NCI-H69 (cell line): Measurements from ENCODE around the gene ATP6V1C2.

ENCODE experiments used
- DNase-seq: peaks from one replicate; lab custom pipeline; 2025; lab: John Stamatoyannopoulos, UW

The ATP6V1C2 gene

DNA sequence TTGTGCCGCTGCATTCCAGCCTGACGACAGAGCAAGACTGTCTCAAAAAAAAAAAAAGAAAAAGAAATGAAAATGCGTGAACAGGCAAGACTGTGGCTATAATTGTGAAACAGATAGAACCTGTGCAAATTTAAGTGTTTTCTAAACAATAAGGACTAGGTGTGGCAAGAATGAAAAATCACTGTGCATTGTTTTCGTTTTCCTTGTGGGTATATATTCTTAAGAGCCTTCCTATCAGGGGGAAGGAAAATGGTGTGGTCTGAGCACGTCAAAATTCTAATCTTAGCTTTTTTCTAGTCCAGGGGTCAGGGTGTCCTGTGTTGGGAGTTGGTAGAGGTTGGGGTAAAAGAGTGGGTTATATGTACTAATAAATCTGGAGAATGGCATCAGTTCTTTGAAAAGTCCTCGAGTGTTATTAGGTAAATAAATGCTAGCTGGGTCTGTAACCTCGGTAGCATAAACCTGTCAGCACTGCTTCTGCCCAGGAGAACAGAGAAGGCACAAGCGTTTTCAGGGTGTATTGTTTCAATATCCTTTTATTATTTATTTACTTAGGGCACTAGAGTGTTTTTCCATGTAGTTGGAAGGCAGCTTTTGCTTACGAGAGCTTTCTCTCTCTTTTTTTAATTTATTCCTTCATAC is 11.6 kb downstream of the ATP6V1C2 start:
- no peak for DNase-seq

DNA sequence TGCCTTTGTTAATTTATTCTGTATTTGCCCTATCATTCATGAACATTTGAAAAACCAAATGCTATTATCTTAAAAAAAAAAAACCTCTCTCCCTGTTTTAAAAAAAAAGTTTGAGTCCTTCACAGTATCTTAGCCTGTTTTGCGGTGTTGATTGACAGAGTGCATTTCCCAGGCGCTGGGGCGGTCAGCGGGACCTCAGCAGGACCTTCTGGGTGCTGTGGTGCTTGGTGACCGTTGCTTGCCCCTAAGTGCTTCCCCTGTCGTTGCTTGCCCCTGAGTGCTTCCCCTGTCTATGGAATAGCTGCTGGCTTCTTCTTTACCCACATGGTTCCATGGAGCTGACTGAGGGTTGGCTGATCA is 12.1 kb downstream of the ATP6V1C2 start:
- DNase-seq = no peak

DNA sequence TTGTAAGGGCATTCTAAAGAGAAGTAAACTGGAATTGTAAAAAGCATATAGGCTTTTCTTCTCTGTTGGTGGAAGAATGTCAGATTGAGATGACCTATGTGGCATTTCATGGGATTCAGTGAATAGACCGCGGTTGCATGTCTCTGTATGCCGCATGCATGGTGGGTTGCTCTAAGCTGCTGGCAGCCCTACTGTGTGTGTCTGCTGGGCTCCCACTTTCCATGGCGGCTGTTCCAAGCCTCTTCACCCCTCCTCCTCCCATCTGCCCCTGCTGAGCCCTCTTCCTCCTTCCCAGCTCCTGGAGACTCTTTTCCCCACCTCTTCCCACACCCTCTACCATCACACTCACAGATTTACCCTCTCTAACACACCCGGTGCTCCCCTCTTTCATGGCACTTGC is 12.6 kb downstream of the ATP6V1C2 start:
- no peak for DNase-seq

DNA sequence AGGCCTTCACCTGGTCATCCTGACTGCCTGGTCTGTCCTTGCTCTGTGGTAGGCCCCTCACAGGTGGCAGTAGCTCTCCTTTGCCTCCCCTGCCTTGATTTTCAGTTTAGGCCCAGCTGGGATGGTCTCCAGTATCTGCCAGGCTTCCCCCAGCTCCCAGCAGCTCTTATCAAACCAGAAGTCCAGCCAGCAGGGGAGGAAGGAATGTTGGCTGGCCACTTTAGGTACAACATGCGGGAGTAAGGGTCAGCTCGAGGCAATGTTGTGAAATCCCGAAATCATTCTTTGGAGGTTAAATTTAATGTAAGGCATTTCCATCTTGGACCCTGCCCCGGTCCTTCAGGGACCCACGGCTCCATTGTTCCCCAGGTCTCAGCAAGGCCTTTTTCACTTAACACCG is 16.8 kb downstream of the ATP6V1C2 start:
- no peak for DNase-seq

DNA sequence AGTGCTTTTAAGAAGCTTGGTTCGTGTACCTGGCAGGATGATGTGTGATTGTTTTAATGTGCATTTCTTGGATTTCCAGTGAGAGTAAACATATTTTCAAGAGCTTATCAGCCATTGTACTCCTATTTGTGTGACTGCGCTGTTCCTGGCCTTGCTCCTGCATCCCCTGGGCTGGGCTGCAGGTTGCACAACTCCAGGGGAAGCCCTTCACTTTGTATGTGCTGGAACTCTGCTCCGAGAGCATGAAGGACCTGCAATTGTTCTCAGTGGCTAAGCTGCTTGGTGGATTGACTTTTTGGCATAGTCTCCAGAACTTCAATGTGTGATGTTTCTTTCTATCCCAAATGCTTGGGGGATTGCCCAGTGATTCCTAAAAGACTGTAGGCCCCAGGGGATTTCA is 18.8 kb downstream of the ATP6V1C2 start:
- DNase-seq = no peak

DNA sequence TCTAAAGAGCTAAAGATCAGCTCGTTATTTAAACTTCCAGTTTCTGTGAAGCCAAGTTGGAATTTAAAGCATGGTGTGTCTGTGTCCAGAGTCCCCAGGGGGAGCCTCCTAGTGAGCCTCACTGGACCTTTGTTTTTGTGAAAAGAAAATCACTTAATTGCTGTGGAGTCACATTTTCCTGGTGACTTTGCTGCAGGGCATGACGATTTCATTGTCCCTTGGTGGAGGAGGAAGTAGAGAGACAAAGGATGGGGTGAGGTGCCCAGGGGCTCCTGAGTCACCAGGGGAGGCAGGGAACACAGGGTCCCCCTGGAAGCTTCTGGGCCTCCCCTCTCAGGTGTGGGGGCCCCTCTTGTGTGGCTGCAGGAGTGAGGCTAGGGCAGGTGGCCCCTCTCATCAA is 19.7 kb downstream of the ATP6V1C2 start:
- peak; percentile 82 for DNase-seq

DNA sequence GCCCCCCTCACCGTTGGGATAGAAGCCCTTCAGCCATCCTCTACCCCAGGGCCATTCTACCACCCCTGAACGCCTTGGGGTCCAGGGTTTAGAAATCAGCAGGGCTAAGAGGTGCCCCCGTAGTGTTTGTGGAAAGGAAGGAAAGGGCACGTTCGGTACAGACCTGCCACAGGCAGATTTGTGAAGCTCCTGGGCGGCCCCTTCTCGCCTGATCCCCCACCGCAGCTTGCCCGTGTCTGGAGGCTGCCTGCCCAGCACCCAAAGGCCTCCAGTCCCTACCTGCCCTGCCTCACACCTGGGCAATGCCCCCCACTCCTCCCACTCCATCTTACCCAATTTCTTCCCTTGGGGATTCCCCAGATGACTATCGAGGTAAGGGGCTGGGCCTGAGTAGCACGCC is 21.2 kb downstream of the ATP6V1C2 start:
- DNase-seq = no peak

DNA sequence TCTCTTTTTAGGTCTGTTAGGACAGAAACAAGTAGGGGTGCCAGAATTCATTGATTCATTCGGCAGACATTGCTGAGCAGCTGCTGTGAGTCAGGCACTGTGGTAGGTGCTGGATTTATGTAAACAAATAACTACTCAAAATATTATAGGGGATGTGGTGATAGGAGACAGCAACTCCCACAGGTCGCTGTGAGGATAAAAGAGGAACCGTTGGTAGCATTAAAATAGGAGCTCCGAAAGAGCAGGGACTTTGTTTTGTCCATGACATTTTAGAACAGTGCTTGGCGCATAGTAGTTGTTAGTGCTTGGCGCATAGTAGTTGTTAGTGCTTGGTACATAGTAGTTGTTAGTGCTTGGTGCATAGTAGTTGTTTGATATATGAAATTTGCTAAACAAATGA is 29.2 kb downstream of the ATP6V1C2 start:
- no peak for DNase-seq

DNA sequence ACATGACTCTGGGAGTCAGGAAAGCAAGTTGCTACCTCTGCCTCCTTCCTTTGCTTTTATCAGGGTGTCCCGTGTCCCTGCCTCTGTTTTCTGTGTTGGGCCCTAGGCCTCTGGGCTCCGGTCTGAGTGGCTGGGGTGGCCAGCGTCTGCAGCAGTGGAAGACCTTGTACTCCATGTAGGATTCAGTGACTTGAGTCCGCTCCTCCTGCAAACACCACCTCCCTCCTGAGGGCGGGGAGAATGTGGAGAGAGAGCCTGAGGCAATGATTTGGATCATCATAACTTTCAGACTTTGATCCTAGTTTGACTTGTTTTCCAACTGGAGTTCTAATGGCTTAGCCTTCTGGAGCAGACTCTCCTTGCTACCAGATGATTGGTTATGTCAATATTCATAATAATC is 30.8 kb downstream of the ATP6V1C2 start:
- DNase-seq = no peak

DNA sequence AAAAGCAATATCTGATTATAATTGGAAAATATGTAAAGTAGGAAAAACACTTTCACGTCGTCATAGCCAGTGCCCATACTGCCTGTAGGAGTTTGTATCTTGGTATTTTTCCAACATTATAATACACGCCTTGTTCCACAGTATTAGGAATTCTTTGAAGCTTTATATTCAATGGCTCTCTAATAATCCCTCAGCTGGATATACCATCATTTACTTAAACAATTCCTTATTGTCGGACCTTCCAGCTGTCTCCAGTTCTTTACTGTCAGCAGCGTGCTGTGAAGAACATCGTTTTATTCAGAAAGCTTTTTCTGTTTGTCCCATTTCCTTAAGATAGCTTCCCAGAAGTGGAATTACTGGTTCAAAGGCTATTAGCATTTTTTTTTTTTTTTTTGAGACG is 31.7 kb downstream of the ATP6V1C2 start:
- no peak for DNase-seq

DNA sequence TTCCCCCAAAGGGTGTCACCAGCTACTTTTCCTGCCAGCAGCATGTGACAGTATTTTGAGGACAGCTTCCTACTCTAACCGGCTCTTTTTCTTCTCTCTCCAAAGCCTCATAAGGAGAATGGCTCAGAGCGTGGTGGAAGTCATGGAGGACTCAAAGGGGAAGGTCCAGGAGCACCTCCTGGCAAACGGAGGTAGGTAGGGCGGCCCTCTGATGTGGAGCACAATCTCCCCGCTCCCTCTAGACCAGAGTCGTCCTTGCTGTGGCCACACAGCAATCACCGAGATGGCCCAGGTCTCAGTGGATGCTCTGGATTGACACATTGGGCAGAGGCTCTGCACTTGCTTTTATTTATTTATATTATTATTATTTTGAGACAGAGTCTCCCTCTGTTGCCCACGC is 32.4 kb downstream of the ATP6V1C2 start:
- no peak for DNase-seq

DNA sequence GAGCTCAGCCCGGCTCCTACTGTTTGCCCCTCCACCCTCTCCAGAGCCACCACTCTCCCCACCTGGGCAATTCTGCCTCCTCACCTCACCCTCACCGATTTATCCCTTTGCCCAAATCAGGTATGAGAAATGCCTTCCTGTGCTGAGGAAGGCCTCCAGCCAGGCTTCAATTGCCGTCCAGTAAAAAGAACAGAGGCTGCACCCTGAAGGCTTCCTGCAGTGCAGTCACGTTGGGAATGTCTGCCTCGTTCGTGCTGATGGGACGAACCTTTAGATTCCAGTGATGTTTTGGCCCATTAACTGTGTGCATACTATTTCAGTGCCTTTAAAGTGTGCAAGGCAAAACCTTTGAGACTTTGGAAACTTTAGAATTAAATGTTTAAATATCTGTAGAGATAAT is 34.2 kb downstream of the ATP6V1C2 start:
- no peak for DNase-seq

DNA sequence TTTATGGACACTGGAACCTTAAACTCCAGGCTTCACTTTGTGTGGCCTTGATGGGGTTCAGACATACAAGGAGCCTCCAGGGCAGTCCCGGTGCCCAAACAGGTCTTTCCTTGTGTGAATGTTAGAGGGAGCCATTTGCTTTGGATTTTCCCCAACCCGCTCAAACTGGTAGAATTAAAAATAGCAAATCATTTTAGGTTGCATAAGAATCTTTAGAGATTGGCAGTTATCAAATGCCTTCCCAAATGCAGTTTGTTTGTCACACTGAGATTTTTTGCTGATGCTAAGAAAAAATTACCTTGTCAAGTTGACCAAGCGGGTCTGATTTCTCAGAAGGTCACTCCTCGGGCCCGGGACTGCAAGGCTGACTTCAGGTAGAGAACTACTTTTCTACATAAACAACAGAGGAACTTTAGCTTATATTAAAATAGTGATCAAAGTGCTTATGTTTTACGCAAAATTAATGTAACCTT is 36.4 kb downstream of the ATP6V1C2 start:
- no peak for DNase-seq

DNA sequence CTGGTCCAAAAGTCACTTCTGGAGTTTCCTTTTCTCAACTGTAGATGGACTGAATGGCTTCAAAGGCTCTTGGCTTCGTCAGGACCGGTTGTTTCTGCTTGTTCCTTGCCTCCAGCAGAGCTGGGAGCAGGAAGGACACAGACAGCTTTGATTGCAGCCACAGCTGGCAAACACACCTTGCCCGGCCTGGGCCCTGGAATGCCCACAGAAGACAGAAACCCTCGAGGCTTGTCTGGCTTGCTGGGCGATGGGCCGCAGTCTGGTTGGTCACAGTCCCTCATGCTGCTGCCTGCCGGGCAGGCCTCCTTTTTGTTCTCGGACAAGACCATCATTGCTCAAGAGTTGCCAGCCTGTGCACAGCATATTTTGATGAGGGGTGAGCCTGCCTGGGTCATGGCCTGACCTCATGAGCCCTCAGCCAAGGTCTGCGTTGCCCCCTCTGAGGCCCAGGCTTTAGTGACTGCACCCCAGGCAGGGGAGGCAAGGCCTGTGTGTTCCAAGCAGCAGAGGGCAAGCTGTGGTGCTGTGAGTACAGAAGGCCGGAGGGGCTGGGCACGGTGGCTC is 37.8 kb downstream of the ATP6V1C2 start:
- DNase-seq = no peak

DNA sequence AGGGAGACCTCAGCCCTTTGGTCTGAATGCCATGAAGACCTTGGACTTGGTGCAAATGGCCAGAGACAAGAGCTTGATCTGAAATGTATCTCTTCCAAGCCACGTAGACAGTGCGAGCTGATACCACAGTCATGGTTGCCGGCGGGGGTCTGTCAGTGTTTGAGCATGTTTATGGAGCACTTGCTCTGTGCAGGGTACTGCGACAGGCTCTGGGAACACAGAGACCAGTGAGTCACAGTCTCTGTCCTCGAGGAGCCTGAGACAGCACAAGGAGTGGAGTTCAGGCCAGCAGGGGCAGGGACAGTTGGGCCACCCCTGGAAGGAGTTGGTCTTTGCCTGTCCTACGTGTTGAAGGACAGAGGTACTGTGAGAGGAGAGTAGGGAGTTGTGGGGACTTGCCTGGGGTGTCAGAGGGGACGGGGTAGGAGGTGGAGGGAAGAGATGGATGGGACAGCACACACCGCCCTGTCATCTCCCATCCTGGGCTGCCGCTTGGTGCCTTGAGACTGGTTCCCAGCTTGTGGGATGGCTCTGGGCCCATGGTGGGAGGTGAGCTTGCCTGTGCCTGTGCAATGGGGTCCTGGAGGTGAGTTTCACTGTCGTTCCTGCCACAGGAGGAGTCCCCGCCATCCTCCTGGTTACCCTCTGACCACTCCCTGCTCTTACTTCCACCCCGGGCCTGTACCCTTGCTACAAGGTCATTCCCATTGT is 39.5 kb downstream of the ATP6V1C2 start:
- DNase-seq = no peak

DNA sequence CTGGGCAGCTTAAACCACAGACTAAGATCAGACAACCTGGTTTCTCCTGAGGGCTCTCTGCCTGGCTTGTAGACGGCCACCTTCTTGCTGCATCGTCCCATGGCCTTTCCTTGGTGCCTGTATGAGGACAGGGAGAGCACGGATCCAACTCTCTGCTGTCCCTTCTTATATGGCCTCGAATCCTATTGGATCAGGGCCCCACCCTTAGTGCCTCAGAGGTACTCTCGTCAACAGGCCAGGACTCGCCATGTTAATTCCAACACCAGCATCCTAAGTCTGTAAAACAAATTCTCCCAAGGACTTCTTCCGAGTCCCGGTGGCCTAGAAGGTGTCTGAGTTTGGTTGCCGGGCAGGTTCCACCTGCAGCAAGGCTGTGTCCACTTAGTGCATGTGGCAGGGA is 40.2 kb downstream of the ATP6V1C2 start:
- DNase-seq = no peak

DNA sequence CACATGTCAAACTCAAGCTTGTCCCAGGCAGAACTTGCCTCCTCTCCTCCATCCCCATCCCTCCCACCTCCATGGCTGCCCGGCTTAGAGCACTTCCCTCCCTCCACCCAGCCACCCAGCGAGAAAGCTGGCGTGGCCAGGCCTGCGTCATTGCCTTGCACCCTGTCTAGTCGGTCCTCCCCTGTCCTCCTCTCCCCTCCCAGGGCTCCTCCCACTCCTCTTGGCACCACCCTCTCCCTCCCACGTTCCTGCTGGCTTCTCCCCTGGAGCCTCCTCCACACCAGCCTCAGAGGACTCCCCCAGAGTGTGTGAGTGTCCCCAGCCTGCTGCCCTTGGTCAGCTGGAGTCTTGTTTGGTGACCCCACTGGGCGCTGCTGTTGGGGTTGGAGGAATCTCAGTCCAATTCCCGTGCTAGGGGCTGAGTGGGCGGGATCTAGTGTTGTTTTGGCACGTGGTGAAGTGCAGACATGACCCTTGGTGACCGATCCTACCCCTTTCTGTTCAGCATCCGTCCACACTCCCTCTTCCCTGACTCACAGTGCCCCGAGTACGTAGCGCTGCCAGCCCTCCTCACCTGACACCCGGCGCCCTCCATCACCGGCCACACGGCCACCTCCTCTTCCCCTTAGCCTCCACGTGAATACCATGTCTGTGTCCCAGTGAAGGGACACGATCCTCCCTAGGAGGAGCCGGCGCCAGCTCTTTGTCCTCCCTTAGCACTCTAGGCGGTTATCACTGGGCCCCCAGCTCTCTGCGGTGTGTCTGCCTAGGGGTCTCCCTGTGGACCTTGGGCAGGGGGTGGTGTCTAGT is 41.4 kb downstream of the ATP6V1C2 start:
- peak; percentile 17 for DNase-seq

DNA sequence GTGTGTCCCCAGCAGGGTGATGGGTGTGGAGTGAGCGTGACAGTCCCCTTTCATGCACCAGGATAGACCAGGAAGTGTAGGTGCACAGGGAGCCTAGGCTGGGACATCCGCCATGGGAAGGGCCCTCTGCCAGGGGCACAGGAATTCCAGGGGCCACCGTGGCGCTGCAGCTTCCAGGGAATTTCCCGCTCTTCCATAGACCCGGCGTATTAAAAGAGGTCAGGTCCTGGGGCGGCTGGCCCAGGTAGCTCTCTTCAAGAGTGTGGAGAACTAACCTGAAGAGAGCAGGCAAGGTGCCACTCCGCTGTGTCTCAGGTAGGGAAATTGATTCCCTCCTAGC is 42.0 kb downstream of the ATP6V1C2 start:
- DNase-seq = no peak

DNA sequence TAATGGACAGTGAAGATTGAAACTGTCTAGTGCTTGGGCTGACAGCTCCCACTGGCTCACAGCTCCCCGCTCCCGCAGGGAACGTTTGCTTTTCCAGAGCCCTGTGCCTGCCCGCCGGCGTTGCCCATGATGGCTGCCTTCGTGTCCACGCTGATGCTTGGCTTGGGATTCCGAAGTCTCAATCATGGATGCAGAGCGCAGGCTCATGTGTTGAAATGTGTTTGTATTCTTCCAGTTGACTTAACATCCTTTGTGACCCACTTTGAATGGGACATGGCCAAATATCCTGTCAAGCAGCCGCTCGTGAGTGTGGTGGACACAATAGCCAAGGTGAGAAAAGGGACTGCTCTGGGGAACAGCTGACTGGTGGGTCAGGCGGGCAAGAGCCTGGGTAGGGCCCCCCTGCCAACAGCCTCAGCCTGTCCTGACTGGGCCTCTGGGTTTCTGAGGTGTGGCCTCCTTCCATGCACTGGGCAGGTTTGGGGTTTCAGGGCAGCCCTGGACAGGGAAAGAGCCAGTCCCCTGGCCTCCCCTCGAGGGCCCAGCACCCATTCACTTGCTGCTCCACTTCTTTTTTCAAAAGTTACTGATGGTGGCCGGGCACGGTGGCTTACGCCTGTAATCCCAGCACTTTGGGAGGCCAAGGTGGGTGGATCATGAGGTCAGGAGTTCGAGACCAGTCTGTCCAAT is 42.8 kb downstream of the ATP6V1C2 start:
- no peak for DNase-seq

DNA sequence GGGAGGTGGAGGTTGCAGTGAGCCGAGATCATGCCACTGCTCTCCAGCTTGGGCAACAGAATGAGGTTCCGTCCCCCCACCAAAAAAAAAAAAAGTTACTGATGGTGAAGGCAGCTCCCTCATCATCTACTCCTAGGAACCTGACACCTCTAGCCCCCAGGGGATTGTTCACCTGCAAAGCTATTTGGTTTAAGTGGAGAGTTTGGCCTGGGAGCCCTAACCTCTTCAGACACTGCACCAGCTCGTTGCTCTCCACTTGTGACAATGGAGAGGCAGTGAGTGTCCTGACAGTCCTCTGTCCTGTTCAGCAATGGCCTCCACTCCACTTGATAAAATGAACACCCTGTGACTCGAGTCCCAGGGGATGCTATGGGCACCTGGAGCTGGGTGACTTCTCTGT is 43.5 kb downstream of the ATP6V1C2 start:
- DNase-seq = no peak

DNA sequence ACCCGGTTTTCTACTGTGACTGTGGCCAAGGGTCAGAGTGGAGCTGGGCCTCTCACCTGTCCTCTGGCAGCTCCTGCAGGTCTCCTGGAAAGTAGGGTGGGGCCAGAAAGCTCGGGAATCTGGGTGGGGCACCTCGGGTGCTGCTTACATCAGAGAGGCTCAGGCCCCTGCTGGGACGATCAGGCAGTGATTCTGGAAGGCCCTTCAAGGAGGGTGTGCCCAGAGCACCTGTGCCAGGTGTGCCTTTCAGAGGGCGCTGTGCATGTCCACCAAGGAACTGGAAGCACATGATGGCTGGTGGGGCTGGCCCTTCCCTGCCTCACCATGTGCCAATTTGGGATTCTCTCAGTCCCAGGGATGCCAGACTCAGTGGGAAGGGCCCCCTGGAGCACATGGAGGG is 44.0 kb downstream of the ATP6V1C2 start:
- DNase-seq = no peak

DNA sequence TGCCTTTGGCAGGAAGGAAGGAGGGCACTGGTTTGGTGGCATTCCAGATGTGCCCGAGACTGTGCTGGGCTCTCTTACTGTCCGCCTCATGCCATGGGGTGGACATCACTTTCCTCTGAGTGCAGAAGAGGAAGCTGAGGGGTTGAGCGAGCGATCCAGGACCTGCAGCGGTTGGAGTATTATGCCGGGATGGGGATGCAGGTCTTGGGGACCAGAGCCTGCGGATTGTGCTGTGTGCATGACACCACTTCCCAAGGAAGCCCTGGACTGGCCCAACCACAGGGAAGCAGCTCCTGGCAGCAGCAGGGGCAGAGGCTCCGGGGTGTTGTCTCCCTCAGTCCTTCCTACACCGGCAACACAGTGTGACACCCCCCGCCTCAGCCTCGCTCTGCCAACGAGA is 44.5 kb downstream of the ATP6V1C2 start:
- no peak for DNase-seq
